Skeletal muscle satellite cell (primary cell): Measurements from ENCODE around the gene ATE1. TPM values are rescaled to one million over a fixed set of nuclear protein-coding genes. Genes with fewer than 3 reads are reported as not detected.
"Not testable (repeated sequence)": the region's sequence is repeated elsewhere in the genome, so short reads cannot be mapped to it uniquely, and the experiment has no call there.

Experiments used
- H3K27me3 ChIP-seq: 2 replicates; pipeline ENCODE4 v1.7.0; 2013; ENCODE audit warnings: low read length; ENCODE audit not compliant: control insufficient read depth, insufficient read depth
- H3K36me3 ChIP-seq: 2 replicates; pipeline ENCODE4 v1.7.0; 2013; ENCODE audit warnings: mild to moderate bottlenecking, control low read depth, low read length; ENCODE audit not compliant: insufficient read depth
- H3K4me1 ChIP-seq: 2 replicates; pipeline ENCODE4 v1.7.0; 2013; ENCODE audit warnings: low read length; ENCODE audit not compliant: control insufficient read depth, insufficient read depth
- H3K4me2 ChIP-seq: 2 replicates; pipeline ENCODE4 v1.7.0; 2013; ENCODE audit warnings: mild to moderate bottlenecking, low read length
- H3K4me3 ChIP-seq: 2 replicates; pipeline ENCODE4 v1.7.0; 2013; ENCODE audit warnings: low read length
- H3K9ac ChIP-seq: 2 replicates; pipeline ENCODE4 v1.7.0; 2013; ENCODE audit warnings: mild to moderate bottlenecking, low read depth, low read length, moderate library complexity
- H3K9me3 ChIP-seq: replicated peaks from 2 replicates; pipeline ENCODE4 v1.7.0; 2013; ENCODE audit warnings: mild to moderate bottlenecking, control low read depth, low read length
- total RNA-seq: library from RNA; depleted of rRNA; stranded (reverse); fragments of >200 nt; gene quantifications from 2 replicates; pipeline ENCODE4 v1.2.3, GENCODE V29; 2012; rRNA removed

Gene ATE1
- 21.0 and 24.6 TPM in 2 replicates for total RNA-seq

GRCh38 chr10:121927841-121928527, at the start of gene ATE1:
Gene ATE1 (minus strand): TSS chr10:121928031. CDS start chr10:121927949, 82 bp downstream.
- peaks cover 8% of the 10 kb centered on the region for H3K36me3 ChIP-seq

GRCh38 chr10:121976607-121977006, 48.8 kb upstream of the ATE1 start:
- Histone ChIP-seq H3K4me3 (no peak overlapping the region), H3K27me3 (no peaks in the 10 kb centered on the region), H3K9me3 (no peaks in the 10 kb centered on the region), H3K4me1 (peaks cover 4% of the 10 kb centered on the region), H3K36me3 (no peaks in the 10 kb centered on the region), H3K9ac (no peak overlapping the region), H3K4me2 (no peak overlapping the region)

More at GRCh38 chr10:121927841-121928527, at the start of gene ATE1:
- no peaks in the 10 kb centered on the region for H3K9me3 ChIP-seq
- peak within 1 kb of the TSS; percentile 92 for H3K4me3 ChIP-seq
- H3K9ac ChIP-seq, result peak within 1 kb of the TSS; percentile 98
- no peaks in the 10 kb centered on the region for H3K27me3 ChIP-seq
- peaks cover 6% of the 10 kb centered on the region for H3K4me1 ChIP-seq
- H3K4me2 ChIP-seq, result peak within 1 kb of the TSS; percentile 86

- peak overlapping the region; percentile 94 for H3K4me3 ChIP-seq
- H3K9me3 ChIP-seq, result no peaks in the 10 kb centered on the region
- peaks cover 1% of the 10 kb centered on the region for H3K36me3 ChIP-seq
- H3K27me3 ChIP-seq, result no peaks in the 10 kb centered on the region
- peaks cover 4% of the 10 kb centered on the region for H3K4me1 ChIP-seq
- peak overlapping the region; percentile 97 for H3K9ac ChIP-seq
- peak overlapping the region; percentile 97 for H3K4me2 ChIP-seq
These were observed 47.7 kb upstream of the ATE1 start for GRCh38 chr10:121975295-121976086.

- H3K4me1 ChIP-seq, result peaks cover 4% of the 10 kb centered on the region
- peak within 1 kb of the TSS; percentile 97 for H3K9ac ChIP-seq
- H3K36me3 ChIP-seq, result peaks cover 3% of the 10 kb centered on the region
- H3K9me3 ChIP-seq, result no peaks in the 10 kb centered on the region
- no peaks in the 10 kb centered on the region for H3K27me3 ChIP-seq
- peak within 1 kb of the TSS; percentile 94 for H3K4me3 ChIP-seq
- peak within 1 kb of the TSS; percentile 97 for H3K4me2 ChIP-seq
These were observed 46.9 kb upstream of the ATE1 start, which contains the start of gene NSMCE4A for GRCh38 chr10:121974535-121975294. Gene NSMCE4A (minus strand): TSS chr10:121975217. CDS start chr10:121975165, 52 bp downstream.

- peaks cover 4% of the 10 kb centered on the region for H3K4me1 ChIP-seq
- peak overlapping the region; percentile 97 for H3K4me2 ChIP-seq
- H3K9me3 ChIP-seq, result no peaks in the 10 kb centered on the region
- peaks cover 3% of the 10 kb centered on the region for H3K36me3 ChIP-seq
- H3K9ac ChIP-seq, result peak overlapping the region; percentile 97
- H3K27me3 ChIP-seq, result no peaks in the 10 kb centered on the region
- peak overlapping the region; percentile 94 for H3K4me3 ChIP-seq
These were observed 46.2 kb upstream of the ATE1 start for GRCh38 chr10:121974019-121974534.

GRCh38 chr10:121969086-121969485, 41.3 kb upstream of the ATE1 start:
- peaks cover 28% of the 10 kb centered on the region for H3K36me3 ChIP-seq
- H3K4me2 ChIP-seq, H3K9ac ChIP-seq, H3K9me3 ChIP-seq, H3K4me1 ChIP-seq, H3K27me3 ChIP-seq, H3K4me3 ChIP-seq: not testable (repeated sequence)

GRCh38 chr10:121965996-121966395, 38.2 kb upstream of the ATE1 start:
- Histone ChIP-seq H3K9ac (no peak overlapping the region), H3K9me3 (no peaks in the 10 kb centered on the region), H3K4me2 (no peak overlapping the region), H3K4me1 (no peaks in the 10 kb centered on the region), H3K36me3 (peaks cover 28% of the 10 kb centered on the region), H3K27me3 (no peaks in the 10 kb centered on the region), H3K4me3 (no peak overlapping the region)

- Histone ChIP-seq H3K4me2 (no peak overlapping the region), H3K27me3 (no peaks in the 10 kb centered on the region), H3K4me1 (peaks cover 8% of the 10 kb centered on the region), H3K9ac (no peak overlapping the region), H3K4me3 (no peak overlapping the region), H3K36me3 (peaks cover 13% of the 10 kb centered on the region), H3K9me3 (no peaks in the 10 kb centered on the region)
These were observed 33.6 kb upstream of the ATE1 start for GRCh38 chr10:121961456-121961855.

GRCh38 chr10:121959671-121960070, 31.8 kb upstream of the ATE1 start:
- Histone ChIP-seq H3K4me1 (peaks cover 14% of the 10 kb centered on the region), H3K9ac (no peak overlapping the region), H3K4me3 (no peak overlapping the region), H3K36me3 (peaks cover 6% of the 10 kb centered on the region), H3K9me3 (no peaks in the 10 kb centered on the region), H3K27me3 (no peaks in the 10 kb centered on the region), H3K4me2 (no peak overlapping the region)

GRCh38 chr10:121956111-121957061, 28.6 kb upstream of the ATE1 start:
- Histone ChIP-seq H3K9me3 (no peaks in the 10 kb centered on the region), H3K9ac (no peak overlapping the region), H3K4me2 (peak overlapping the region; percentile 45), H3K4me3 (no peak overlapping the region), H3K4me1 (peaks cover 14% of the 10 kb centered on the region), H3K27me3 (no peaks in the 10 kb centered on the region), H3K36me3 (peaks cover 6% of the 10 kb centered on the region)
